ENCODE measurements around the gene PSG11.
A peak's percentile ranks its signal among the peaks of the same experiment; 100 is the strongest.
"Not testable (repeated sequence)": the region's sequence is repeated elsewhere in the genome, so short reads cannot be mapped to it uniquely, and the experiment has no call there.

PSG11 gene

DNA sequence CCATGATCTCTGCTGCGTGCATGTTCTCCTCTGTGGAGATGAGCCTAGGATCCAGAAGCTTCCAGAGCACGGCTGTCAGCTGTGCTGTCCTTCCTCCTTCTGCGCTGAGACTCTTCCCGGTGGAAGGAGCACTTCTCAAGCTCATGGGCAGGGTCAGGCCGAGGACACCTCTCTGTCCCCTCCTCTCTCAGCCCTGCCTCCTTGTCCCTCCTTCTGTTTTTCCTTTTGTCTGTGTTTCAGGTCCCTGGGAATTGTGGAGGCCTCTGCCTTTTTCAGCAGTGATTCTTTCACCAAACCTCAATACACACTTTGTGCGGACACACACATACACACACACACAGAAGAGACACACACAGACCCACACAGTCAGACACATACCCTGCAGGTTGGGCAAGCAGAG, at the start of gene PSG11:
Gene PSG11, minus strand, starts transcription at position 101 of the 400 bp plus-strand sequence. Its CDS starts 97 bp downstream, at position 4.
- not testable (repeated sequence) for DNase-seq (ENCODE audit: low read depth)

DNA sequence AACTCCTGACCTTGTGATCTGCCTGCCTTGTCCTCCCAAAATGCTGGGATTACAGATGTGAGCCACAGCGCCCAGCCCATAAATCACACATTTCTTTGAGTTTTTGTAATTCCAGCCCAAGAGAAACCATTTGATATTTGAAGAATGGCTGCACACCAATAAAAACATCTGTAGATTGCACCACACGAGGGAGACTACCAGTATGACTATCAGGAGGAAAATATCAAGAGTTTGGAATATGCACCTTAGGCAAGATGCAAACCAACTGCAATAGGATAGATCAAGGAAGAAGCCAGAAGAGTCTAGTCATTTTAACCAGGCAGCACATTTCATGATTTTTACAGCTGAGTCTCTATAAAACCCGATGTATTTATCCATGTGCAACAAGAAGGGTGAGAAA, 36.1 kb upstream of the PSG11 start:
- DNase-seq (ENCODE audit: low read depth): not testable (repeated sequence)

- DNase-seq (ENCODE audit: low read depth): peak; percentile 47
These were observed 35.1 kb upstream of the PSG11 start for GRCh38 chr19:43061326-43061725.

DNA sequence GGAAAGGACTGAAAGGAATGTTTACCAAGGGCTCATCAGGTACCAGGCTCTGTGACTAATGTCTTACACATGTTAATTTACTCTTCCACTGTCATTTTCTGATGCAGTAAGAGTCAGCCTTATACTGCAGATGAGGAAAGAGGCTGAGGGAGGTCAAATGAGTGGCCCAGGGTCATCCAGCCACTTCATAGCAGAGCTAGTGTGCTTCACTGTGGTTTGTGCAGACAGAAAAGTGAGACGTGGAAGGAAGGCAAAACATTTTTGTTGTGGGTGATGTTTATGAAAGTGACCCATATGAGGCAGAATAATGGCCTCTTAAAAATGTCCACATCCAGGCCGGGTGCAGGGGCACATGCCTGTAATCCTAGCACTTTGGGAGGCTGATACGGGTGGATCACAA, 34.0 kb upstream of the PSG11 start:
- DNase-seq (ENCODE audit: low read depth): peak; percentile 20

DNA sequence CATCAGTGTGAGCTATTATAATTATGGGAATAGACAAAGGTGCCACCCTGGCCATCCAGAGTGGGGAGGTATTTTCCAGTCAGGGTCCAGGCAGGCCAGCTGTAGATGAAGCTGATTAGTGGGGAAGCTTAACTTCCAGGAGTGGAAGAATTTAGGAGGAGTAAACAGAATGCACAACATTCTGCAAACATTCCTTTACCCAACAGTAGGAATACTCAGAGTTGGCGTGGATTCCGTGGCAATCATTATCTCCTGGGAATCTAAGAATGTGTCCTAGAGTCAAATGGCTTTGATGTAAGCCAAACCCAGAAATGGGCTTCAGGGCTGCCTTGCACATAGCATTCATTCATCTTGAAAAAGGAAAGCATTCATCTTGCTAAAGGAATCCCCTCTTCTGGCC, 33.2 kb upstream of the PSG11 start:
- not testable (repeated sequence) for DNase-seq (ENCODE audit: low read depth)

GRCh38 chr19:43058440-43058839, 32.2 kb upstream of the PSG11 start:
- DNase-seq (ENCODE audit: low read depth): not testable (repeated sequence)

DNA sequence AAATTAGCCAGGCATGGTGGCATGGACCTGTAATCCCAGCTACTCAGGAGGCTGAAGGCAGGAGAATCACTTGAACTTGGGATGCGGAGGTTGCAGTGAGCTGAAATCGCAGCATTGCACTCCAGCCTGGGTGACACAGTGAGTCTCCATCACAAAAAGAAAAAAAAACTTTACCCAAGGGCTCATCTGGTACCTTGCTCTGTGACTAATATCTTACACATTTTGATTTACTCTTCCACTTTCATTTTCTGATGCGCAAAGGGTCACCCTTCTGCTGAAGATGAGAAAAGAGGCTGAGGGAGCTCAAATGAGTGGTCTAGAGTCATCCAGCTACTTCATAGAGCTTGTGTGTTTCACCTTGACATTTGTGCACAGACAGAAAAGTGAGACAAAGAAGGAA, 21.7 kb upstream of the PSG11 start:
- DNase-seq (ENCODE audit: low read depth): not testable (repeated sequence)

DNA sequence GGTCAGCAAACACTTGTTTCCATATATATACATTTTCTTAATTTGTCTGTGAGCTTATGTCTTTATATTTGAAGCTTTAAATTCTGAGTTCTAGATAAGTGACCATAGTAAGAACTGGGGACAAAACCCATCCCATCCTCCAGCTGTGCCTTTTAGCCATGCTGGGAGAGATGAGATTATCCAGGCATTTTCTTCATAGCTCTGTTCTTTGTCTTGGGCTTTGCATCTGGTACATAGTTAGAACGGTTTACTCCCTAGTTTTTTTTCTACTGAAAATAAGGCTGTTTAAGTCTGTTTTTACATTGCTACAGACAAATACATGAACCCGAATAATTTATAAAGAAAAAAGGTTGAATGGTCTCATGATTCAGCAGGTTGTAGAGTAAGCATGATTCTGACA, 20.3 kb upstream of the PSG11 start:
- DNase-seq (ENCODE audit: low read depth): not testable (repeated sequence)

GRCh38 chr19:43043492-43044180, 17.4 kb upstream of the PSG11 start:
- DNase-seq (ENCODE audit: low read depth): not testable (repeated sequence)

GRCh38 chr19:43031645-43032044, 5.4 kb upstream of the PSG11 start:
- DNase-seq (ENCODE audit: low read depth): peak; percentile 26

- no peak for DNase-seq (ENCODE audit: low read depth)
These were observed 2.6 kb upstream of the PSG11 start for GRCh38 chr19:43028866-43029265.

DNA sequence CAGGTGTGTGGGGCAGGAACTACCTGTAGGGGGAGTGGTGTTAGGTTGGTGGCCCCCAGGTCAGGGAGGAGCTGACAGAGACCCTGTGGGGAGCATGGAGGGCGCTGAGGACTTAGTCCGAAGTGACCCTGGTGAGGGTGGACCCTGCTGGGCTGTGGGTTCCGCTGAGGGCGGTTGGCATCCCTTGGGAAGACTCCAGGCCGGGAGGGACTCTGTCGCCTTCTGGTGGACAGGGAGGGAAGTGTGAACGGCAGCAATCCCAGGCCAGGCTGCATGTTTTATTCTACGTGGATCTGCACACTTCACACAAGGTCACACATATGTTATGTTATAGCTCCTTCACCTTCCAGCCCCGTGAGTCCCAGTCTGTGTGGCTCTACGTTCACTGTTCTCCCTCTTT, 1.7 kb upstream of the PSG11 start:
- not testable (repeated sequence) for DNase-seq (ENCODE audit: low read depth)

GRCh38 chr19:43027061-43027460, 792 bp upstream of the PSG11 start:
- DNase-seq (ENCODE audit: low read depth): not testable (repeated sequence)

- peak; percentile 69 for DNase-seq (ENCODE audit: low read depth)
These were observed 4.2 kb downstream of the PSG11 start for GRCh38 chr19:43022098-43022497.

- DNase-seq (ENCODE audit: low read depth): peak; percentile 69
These were observed 4.6 kb downstream of the PSG11 start for GRCh38 chr19:43021629-43022028.

GRCh38 chr19:43019588-43019987, 6.7 kb downstream of the PSG11 start:
- peak; percentile 7 for DNase-seq (ENCODE audit: low read depth)

DNA sequence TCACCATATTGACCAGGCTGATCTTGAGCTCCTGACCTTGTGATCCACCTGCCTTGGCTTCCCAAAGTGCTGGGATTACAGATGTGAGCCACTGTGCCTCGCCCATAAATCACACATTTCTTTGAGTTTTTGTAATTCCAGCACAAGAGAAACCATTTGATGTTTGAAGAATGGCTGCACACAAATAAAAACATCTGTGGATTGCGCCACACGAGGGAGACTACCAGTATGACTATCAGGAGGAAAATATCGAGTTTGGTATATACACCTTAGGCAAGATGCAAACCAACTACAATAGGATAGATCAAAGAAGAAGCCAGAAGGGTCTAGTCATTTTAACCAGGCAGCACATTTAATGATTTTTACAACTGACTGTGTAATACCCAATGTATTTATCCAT, 20.4 kb downstream of the PSG11 start:
- not testable (repeated sequence) for DNase-seq (ENCODE audit: low read depth)

DNA sequence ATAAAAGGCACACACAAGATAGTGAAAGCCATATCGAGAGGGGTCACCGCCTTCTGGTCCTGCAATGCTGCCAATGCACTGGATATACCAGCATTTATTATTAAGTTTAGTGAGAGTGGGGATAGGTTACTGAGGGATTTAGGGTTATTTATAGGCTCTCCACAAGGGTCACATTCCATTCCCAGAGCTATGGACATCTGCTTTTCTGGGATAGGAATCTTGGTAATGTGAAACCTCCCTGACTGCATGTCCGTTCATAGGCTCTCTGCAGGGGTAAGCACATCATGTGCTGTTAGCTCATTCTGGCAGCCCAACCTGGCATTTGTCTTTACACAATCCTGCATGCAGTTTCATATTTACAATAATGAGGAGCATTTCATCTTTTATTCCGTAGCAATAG, 21.4 kb downstream of the PSG11 start:
- DNase-seq (ENCODE audit: low read depth): peak; percentile 15

DNA sequence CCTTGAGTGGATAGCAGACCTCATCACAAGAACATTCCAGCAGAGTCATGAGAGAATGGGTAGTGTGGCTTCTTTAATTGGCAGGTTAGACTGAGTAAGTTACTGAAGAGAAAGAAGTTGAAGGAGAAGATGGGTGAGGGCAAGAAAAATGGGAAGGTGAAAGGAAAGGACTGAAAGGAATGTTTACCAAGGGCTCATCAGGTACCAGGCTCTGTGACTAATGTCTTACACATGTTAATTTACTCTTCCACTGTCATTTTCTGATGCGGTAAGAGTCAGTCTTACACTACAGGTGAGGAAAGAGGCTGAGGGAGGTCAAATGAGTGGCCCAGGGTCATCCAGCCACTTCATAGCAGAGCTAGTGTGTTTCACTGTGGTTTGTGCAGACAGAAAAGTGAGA, 22.6 kb downstream of the PSG11 start:
- DNase-seq (ENCODE audit: low read depth): not testable (repeated sequence)

DNA sequence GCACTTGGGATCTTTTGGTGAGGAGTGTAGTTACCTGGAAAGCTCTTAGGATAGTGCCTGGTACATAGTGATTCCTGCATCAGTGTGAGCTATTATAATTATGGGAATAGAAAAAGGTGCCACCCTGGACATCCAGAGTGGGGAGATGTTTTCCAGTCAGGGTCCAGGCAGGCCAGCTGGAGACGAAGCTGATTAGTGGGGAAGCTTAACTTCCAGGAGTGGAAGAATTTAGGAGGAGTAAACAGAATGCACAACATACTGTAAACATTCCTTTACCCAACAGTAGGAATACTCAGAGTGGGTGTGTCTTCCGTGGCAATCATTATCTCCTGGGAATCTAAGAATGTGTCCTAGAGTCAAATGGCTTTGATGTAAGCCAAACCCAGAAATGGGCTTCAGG, 23.3 kb downstream of the PSG11 start:
- not testable (repeated sequence) for DNase-seq (ENCODE audit: low read depth)

GRCh38 chr19:42996161-42996560, 30.1 kb downstream of the PSG11 start:
- not testable (repeated sequence) for DNase-seq (ENCODE audit: low read depth)

DNA sequence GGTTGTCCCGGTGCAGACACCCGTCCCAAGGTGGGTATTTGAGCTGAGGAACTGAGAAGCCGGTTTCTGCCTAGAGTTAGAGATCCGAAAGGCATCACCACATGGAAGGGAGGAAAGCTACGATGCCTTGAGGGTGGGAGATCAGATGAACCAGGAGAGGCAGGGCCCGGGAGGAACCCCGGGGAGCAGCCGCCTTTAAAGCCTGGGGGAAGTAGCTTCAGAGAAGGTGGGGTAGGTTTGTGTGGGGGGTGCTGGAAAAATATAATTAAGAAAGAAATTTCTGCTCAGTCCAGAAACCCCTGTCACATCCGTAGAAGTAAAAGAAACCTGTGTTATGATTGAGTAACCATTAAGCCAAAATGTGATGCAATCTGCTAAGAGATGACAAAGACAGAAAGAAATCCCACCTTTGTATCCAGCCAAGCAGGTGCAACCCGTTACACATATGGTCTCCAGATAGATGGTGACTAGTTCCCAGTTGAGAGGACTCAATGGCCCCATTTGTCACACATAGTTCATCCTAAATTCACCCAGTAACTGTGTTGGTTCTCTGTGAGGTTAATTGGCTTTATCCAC, 34.2 kb downstream of the PSG11 start:
- DNase-seq (ENCODE audit: low read depth): not testable (repeated sequence)

GRCh38 chr19:42989851-42990250, 36.4 kb downstream of the PSG11 start:
- no peak for DNase-seq (ENCODE audit: low read depth)

- DNase-seq (ENCODE audit: low read depth): not testable (repeated sequence)
These were observed 37.1 kb downstream of the PSG11 start for GRCh38 chr19:42989186-42989585.
